Hepatocyte (in vitro differentiated cells): ENCODE measurements around the gene OR2T27. TPM values are rescaled to one million over a fixed set of nuclear protein-coding genes. Genes with fewer than 3 reads are reported as not detected.
A peak's percentile ranks its signal among the peaks of the same experiment; 100 is the strongest.

ENCODE experiments used
- DNase-seq: peaks from one replicate; pipeline ENCODE4 v3.0.0-alpha.2; 2016; ENCODE audit warnings: low spot score
- H2AFZ ChIP-seq: fragments of 200-600 bp; sonication (generic); 2 replicates; pipeline ENCODE4 v1.6.0; 2016; ENCODE audit warnings: antibody characterized with exemption, mild to moderate bottlenecking
- H3K27ac ChIP-seq: fragments of 200-600 bp; sonication (generic); 2 replicates; pipeline ENCODE4 v1.5.1; 2016; ENCODE audit warnings: mild to moderate bottlenecking
- H3K27me3 ChIP-seq: fragments of 200-600 bp; sonication (generic); 2 replicates; pipeline ENCODE4 v1.6.1; 2016
- H3K36me3 ChIP-seq: fragments of 200-600 bp; sonication (generic); replicated peaks from 2 replicates; pipeline ENCODE4 v1.5.1; 2016; ENCODE audit warnings: low read depth; ENCODE audit not compliant: insufficient read depth
- H3K4me1 ChIP-seq: fragments of 200-600 bp; sonication (generic); 2 replicates; pipeline ENCODE4 v1.5.1; 2016; ENCODE audit warnings: mild to moderate bottlenecking, moderate library complexity; ENCODE audit not compliant: insufficient read depth
- H3K4me2 ChIP-seq: fragments of 200-600 bp; sonication (generic); 2 replicates; pipeline ENCODE4 v1.6.0; 2016
- H3K4me3 ChIP-seq: fragments of 200-600 bp; sonication (generic); 2 replicates; pipeline ENCODE4 v1.5.1; 2016; ENCODE audit warnings: mild to moderate bottlenecking
- H3K79me2 ChIP-seq: fragments of 200-600 bp; sonication (generic); 2 replicates; pipeline ENCODE4 v1.6.0; 2017; ENCODE audit warnings: mild to moderate bottlenecking
- H3K9me2 ChIP-seq: fragments of 200-600 bp; sonication (generic); replicated peaks from 2 replicates; pipeline ENCODE4 v1.6.0; 2017; ENCODE audit warnings: mild to moderate bottlenecking; ENCODE audit not compliant: insufficient read depth
- H3K9me3 ChIP-seq: fragments of 200-600 bp; sonication (generic); 2 replicates; pipeline ENCODE4 v1.5.1; 2016; ENCODE audit warnings: low read depth, mild to moderate bottlenecking
- H4K20me1 ChIP-seq: fragments of 200-600 bp; sonication (generic); 2 replicates; pipeline ENCODE4 v1.6.0; 2016; ENCODE audit warnings: mild to moderate bottlenecking; ENCODE audit not compliant: insufficient read depth, poor library complexity, severe bottlenecking
- CTCF ChIP-seq: fragments of 200-600 bp; sonication (generic); IDR thresholded peaks from 2 replicates; pipeline ENCODE4 v1.5.1; 2016; ENCODE audit warnings: antibody characterized with exemption, mild to moderate bottlenecking; ENCODE audit not compliant: poor library complexity
- EZH2 ChIP-seq: fragments of 200-600 bp; sonication (generic); IDR thresholded peaks from 2 replicates; pipeline ENCODE4 v1.6.1; 2016; ENCODE audit warnings: antibody characterized with exemption, mild to moderate bottlenecking, borderline replicate concordance
- EZH2phosphoT487 ChIP-seq: fragments of 200-600 bp; sonication (generic); IDR thresholded peaks from one replicate; pipeline ENCODE4 v1.6.1; 2018; ENCODE audit warnings: antibody characterized with exemption, mild to moderate bottlenecking, low read depth, moderate library complexity; ENCODE audit not compliant: unreplicated experiment, severe bottlenecking
- WGBS: methylation state at CpG from one replicate; pipeline ENCODE4 v1.1.6; 2016; ENCODE audit warnings: low lambda C conversion rate; ENCODE audit errors: missing lambda C conversion rate; 5-methylcytosine and 5-hydroxymethylcytosine counted together
- polyA plus RNA-seq: library from polyadenylated mRNA; unstranded; fragments of >200 nt; fragmentation: Nextera tagmentation; extraction: Ambion mirVana; gene quantifications from 2 replicates; pipeline ENCODE4 v1.2.1, GENCODE V29; 2016
- total RNA-seq: library from RNA; depleted of rRNA; stranded (reverse); fragments of >200 nt; gene quantifications from 2 replicates; pipeline ENCODE4 v1.2.3, GENCODE V29; 2014

Gene OR2T27
- total and polyA plus RNA-seq, 2 experiments from 2014 or later, result not detected

GRCh38 chr1:248625166-248625565, 30.2 kb downstream of the OR2T27 start:
- H2AFZ ChIP-seq, result no peak overlapping the region
- no peaks in the 10 kb centered on the region for H3K9me3 ChIP-seq
- H3K27me3 ChIP-seq, result no peaks in the 10 kb centered on the region
- H3K79me2 ChIP-seq, result no peaks in the 10 kb centered on the region
- no peak for TF ChIP-seq EZH2phosphoT487
- TF ChIP-seq EZH2, result no peak
- no peak for TF ChIP-seq CTCF
- H3K36me3 ChIP-seq, result no peaks in the 10 kb centered on the region
- H3K4me3 ChIP-seq, result no peak overlapping the region
- H3K27ac ChIP-seq, result no peak overlapping the region
- no peaks in the 10 kb centered on the region for H4K20me1 ChIP-seq
- DNase-seq, result no peak
- 30% methylated on average over 4 of the region's 4 CpGs for WGBS
- no peak overlapping the region for H3K4me2 ChIP-seq
- no peaks in the 10 kb centered on the region for H3K4me1 ChIP-seq
- H3K9me2 ChIP-seq, result no peaks in the 10 kb centered on the region

- no peak overlapping the region for H3K4me2 ChIP-seq
- H3K79me2 ChIP-seq, result no peaks in the 10 kb centered on the region
- TF ChIP-seq CTCF (peak; percentile 31), EZH2phosphoT487 (no peak)
- no peaks in the 10 kb centered on the region for H3K9me3 ChIP-seq
- no peaks in the 10 kb centered on the region for H3K9me2 ChIP-seq
- no peaks in the 10 kb centered on the region for H3K4me1 ChIP-seq
- no peaks in the 10 kb centered on the region for H3K27me3 ChIP-seq
- DNase-seq, result no peak
- H2AFZ ChIP-seq, result no peak overlapping the region
- 82% methylated on average over 4 of the region's 4 CpGs for WGBS
- no peak overlapping the region for H3K27ac ChIP-seq
- H3K36me3 ChIP-seq, result no peaks in the 10 kb centered on the region
- no peak overlapping the region for H3K4me3 ChIP-seq
- H4K20me1 ChIP-seq, result no peaks in the 10 kb centered on the region
Observed at GRCh38 chr1:248622570-248623001, 32.7 kb downstream of the OR2T27 start.

GRCh38 chr1:248621770-248622169, 33.6 kb downstream of the OR2T27 start:
- Histone ChIP-seq H3K4me2 (no peak overlapping the region), H3K9me2 (no peaks in the 10 kb centered on the region), H3K36me3 (no peaks in the 10 kb centered on the region), H3K9me3 (no peaks in the 10 kb centered on the region), H3K79me2 (no peaks in the 10 kb centered on the region), H3K27me3 (no peaks in the 10 kb centered on the region), H3K4me3 (no peak overlapping the region), H3K4me1 (no peaks in the 10 kb centered on the region), H4K20me1 (no peaks in the 10 kb centered on the region), H2AFZ (no peak overlapping the region), H3K27ac (no peak overlapping the region)
- TF ChIP-seq CTCF (no peak), EZH2phosphoT487 (no peak), EZH2 (no peak)
- DNase-seq, result no peak
- WGBS, result 59% methylated on average over 7 of the region's 7 CpGs

- Histone ChIP-seq H3K27me3 (no peaks in the 10 kb centered on the region), H3K79me2 (no peaks in the 10 kb centered on the region), H3K9me2 (no peaks in the 10 kb centered on the region), H3K4me2 (no peak overlapping the region), H3K4me3 (no peak overlapping the region), H3K9me3 (no peaks in the 10 kb centered on the region), H4K20me1 (no peaks in the 10 kb centered on the region), H3K27ac (no peak overlapping the region), H3K4me1 (no peaks in the 10 kb centered on the region), H3K36me3 (no peaks in the 10 kb centered on the region), H2AFZ (no peak overlapping the region)
- TF ChIP-seq EZH2, result no peak
- peak; percentile 14 for TF ChIP-seq CTCF
- no peak for DNase-seq
- 21% methylated on average over 3 of the region's 3 CpGs for WGBS
Observed at GRCh38 chr1:248618878-248619277, 36.5 kb downstream of the OR2T27 start.
